ENCODE results near the gene IL17REL. TPM values are rescaled to one million over a fixed set of nuclear protein-coding genes. Genes with fewer than 3 reads are reported as not detected.

The IL17REL gene
- polyA plus RNA-seq, 3 donors: not detected

DNA sequence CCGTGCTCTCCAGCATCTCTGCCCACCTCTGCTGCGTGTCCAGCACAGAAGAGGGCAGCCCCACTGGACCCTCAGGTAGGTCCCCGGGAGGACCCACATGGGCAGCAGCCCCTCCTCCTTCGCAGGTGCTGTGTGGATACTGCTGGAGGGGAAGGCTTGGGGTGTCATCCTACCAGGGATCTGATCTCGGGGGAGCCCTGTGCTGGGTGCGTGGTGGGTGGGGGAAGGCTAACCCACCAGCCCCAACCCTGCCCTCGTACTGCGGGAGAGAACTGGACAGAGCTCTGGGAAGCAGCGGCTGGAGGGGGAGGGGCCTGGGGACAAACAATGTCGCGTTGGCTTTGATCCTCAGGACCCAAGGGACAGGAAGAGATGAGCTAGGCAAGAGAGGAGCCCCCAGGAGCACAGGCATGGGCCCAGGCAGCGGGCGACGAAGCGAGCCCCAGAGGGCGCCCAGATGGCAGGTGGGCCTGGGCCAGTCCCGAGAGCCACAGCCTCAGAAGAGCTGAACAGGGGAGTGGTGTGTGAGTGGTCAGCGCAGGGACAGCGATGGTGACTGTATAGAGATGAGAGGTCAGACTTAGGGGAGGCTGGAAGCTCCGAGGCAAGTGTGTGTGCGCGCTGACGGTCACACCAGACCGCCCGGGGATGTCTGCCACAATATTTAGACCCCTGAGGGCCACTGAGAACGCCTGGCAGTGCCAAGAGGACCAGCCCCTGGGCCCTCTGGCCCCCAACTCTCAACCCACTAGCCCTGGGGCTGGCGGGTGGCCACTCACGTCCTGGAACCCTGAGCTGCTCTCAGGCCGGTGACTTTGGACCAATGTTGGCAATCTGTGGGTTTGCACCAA lies 53.4 kb downstream of the IL17REL start:
- no peak for DNase-seq
- peaks cover 11 to 24% of the 10 kb centered on the region in 2 donors for H3K36me3 Mint-ChIP-seq
- peak overlapping the region; percentile 30 to 94 (median 54) for H3K4me3 ChIP-seq (replicated peaks in 1 of 3; ENCODE audit: low read depth in 2 of 3, low read length in 3 of 3)
- H3K27ac ChIP-seq (ENCODE audit: low read depth in 1 of 2, low read length in 2 of 2): peak overlapping the region; percentile 53 to 99
- peaks cover 40% of the 10 kb centered on the region for H3K79me2 ChIP-seq (ENCODE audit: insufficient read depth, low read length)
- H3K27me3 ChIP-seq (ENCODE audit: control insufficient read depth in 2 of 2, insufficient read depth in 2 of 2, low read length in 2 of 2): no peaks in the 10 kb centered on the region
- peaks cover 30 to 45% of the 10 kb centered on the region in 2 donors for H3K4me1 ChIP-seq (ENCODE audit: control insufficient read depth in 1 of 2, insufficient read depth in 2 of 2, low read length in 2 of 2)
- peaks cover 24% of the 10 kb centered on the region for H3K4me1 Mint-ChIP-seq
- H4K20me1 ChIP-seq (ENCODE audit: insufficient read depth, low read length): peaks cover 31% of the 10 kb centered on the region
- H3K27ac Mint-ChIP-seq: peak overlapping the region; percentile 66 to 91 (median 89)
- peak overlapping the region; percentile 87 for H3K4me2 ChIP-seq (replicated peaks; ENCODE audit: extremely low read depth, low read length, poor library complexity, severe bottlenecking)
- H3K27me3 Mint-ChIP-seq (ENCODE audit: low read depth in 3 of 3): peaks cover 0 to 1% (median 0%) of the 10 kb centered on the region in 3 donors
- peak overlapping the region; percentile 73 to 82 for H3K4me3 Mint-ChIP-seq
- intact Hi-C loops (cut with micrococcal nuclease): loop anchor here in 1 of 2 donors (1.0 kb wide), 1 partner anchor 23 kb away; no protein-coding TSS in a partner anchor
- H3K9ac ChIP-seq (ENCODE audit: insufficient read depth, low read length, poor library complexity, severe bottlenecking): peak overlapping the region; percentile 100
- no peak overlapping the region for H2AFZ ChIP-seq (ENCODE audit: insufficient read depth, low read depth, low read length, poor library complexity, severe bottlenecking)
- H3K9me3 ChIP-seq (replicated peaks in 1 of 2; ENCODE audit: control insufficient read depth in 1 of 2, insufficient read depth in 1 of 2, low read length in 2 of 2): no peaks in the 10 kb centered on the region
- WGBS (ENCODE audit: insufficient coverage): 85% methylated on average over 27 of the region's 29 CpGs
- TF ChIP-seq CTCF (IDR thresholded peaks at IDR 0.05): no peak
- no peaks in the 10 kb centered on the region for H3K9me3 Mint-ChIP-seq
- peaks cover 17% of the 10 kb centered on the region in 2 donors for H3K36me3 ChIP-seq (replicated peaks in 1 of 2; ENCODE audit: control insufficient read depth in 1 of 2, insufficient read depth in 2 of 2, low read length in 2 of 2)

- Mint-ChIP-seq H3K9me3 (no peaks in the 10 kb centered on the region), H3K4me1 (peaks cover 23% of the 10 kb centered on the region), H3K27ac (peak overlapping the region in 5 of 7 donors; percentile 15 to 89 (median 41)), H3K27me3 (ENCODE audit: low read depth in 3 of 3) (peaks cover 0 to 1% (median 0%) of the 10 kb centered on the region in 3 donors), H3K36me3 (peaks cover 5 to 17% of the 10 kb centered on the region in 2 donors), H3K4me3 (no peak overlapping the region)
- Histone ChIP-seq H3K9ac (ENCODE audit: insufficient read depth, low read length, poor library complexity, severe bottlenecking) (no peak overlapping the region), H3K4me3 (replicated peaks in 1 of 3; ENCODE audit: low read depth in 2 of 3, low read length in 3 of 3) (no peak overlapping the region), H2AFZ (ENCODE audit: insufficient read depth, low read depth, low read length, poor library complexity, severe bottlenecking) (no peak overlapping the region), H3K36me3 (replicated peaks in 1 of 2; ENCODE audit: control insufficient read depth in 1 of 2, insufficient read depth in 2 of 2, low read length in 2 of 2) (peaks cover 10% of the 10 kb centered on the region in 2 donors), H3K4me2 (replicated peaks; ENCODE audit: extremely low read depth, low read length, poor library complexity, severe bottlenecking) (no peak overlapping the region), H3K27me3 (ENCODE audit: control insufficient read depth in 2 of 2, insufficient read depth in 2 of 2, low read length in 2 of 2) (no peaks in the 10 kb centered on the region), H3K79me2 (ENCODE audit: insufficient read depth, low read length) (peaks cover 33% of the 10 kb centered on the region), H3K4me1 (ENCODE audit: control insufficient read depth in 1 of 2, insufficient read depth in 2 of 2, low read length in 2 of 2) (peaks cover 30 to 45% of the 10 kb centered on the region in 2 donors), H4K20me1 (ENCODE audit: insufficient read depth, low read length) (peaks cover 24% of the 10 kb centered on the region), H3K27ac (ENCODE audit: low read depth in 1 of 2, low read length in 2 of 2) (no peak overlapping the region), H3K9me3 (replicated peaks in 1 of 2; ENCODE audit: control insufficient read depth in 1 of 2, insufficient read depth in 1 of 2, low read length in 2 of 2) (no peaks in the 10 kb centered on the region)
- WGBS (ENCODE audit: insufficient coverage): 96% methylated on average over 16 of the region's 16 CpGs
- no peak for TF ChIP-seq CTCF (IDR thresholded peaks at IDR 0.05)
- intact Hi-C loops (cut with micrococcal nuclease): loop anchor here in 1 of 2 donors (1.0 kb wide), 1 partner anchor 22 kb away; no protein-coding TSS in a partner anchor
- no peak for DNase-seq
These were observed 54.1 kb downstream of the IL17REL start for GRCh38 chr22:49958366-49958921.

Measured in CD14-positive monocyte (primary cell).